ENCODE data around the gene TEX53. TPM values are rescaled to one million over a fixed set of nuclear protein-coding genes. Genes with fewer than 3 reads are reported as not detected.

Gene TEX53
- total and polyA plus RNA-seq, 10 of the 15 experiments (the other 5 are each of a cell fraction or from before 2014, with no cell fraction given): not detected

DNA sequence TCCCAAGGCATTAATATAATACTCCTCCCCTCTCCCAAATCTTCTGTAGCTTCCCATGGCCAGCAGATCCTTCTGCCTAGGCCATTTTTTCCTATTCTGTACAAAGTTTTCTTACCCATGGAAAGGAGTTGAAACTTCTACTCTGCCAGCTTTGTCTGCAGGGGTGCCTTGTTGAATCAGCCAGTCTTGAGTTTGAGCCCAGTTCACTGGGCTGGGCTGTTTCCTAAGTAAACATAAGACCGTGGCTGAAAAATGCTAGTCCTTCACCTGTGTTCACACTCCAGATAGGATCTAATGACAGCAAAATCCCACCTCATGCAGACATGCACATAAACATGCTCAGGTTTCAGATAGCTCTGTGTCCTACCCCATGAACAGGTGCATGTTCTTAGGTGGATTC, 14.0 kb upstream of the TEX53 start:
- intact Hi-C loops (cut with micrococcal nuclease; ENCODE audit: unreplicated experiment) (no loop called here), in situ Hi-C loops (cut with MboI) (loop anchor here (10.0 kb wide), 1 partner anchor 853 kb away; no protein-coding TSS in a partner anchor)
- no peak overlapping the region for H3K9ac ChIP-seq (ENCODE audit: control insufficient read depth, insufficient read depth, low read length)
- H3K9me3 ChIP-seq (replicated peaks; ENCODE audit: control insufficient read depth, insufficient read depth, low read length): no peaks in the 10 kb centered on the region
- WGBS (ENCODE audit: insufficient coverage, insufficient replicate concordance, low lambda C conversion rate, missing lambda C conversion rate): 9% methylated on average over 1 of the region's 1 CpG
- no peak overlapping the region for H3K27ac ChIP-seq (ENCODE audit: control insufficient read depth, insufficient read depth)
- no peaks in the 10 kb centered on the region for H3K79me2 ChIP-seq (ENCODE audit: control insufficient read depth, insufficient read depth, low read length)
- DNase-seq (ENCODE audit: low read depth, low spot score) (no peak), FAIRE-seq (no peak), ATAC-seq (no peak)
- H4K20me1 ChIP-seq (ENCODE audit: control insufficient read depth, insufficient read depth): no peaks in the 10 kb centered on the region
- H3K36me3 ChIP-seq (ENCODE audit: control insufficient read depth in 2 of 2, insufficient read depth in 2 of 2, low read length in 1 of 2): no peaks in the 10 kb centered on the region
- no peak for TF ChIP-seq EGR1 (IDR thresholded peaks at IDR 0.05; ENCODE audit: borderline replicate concordance in 1 of 2, low read depth in 2 of 2, low read length in 2 of 2)
- TF ChIP-seq BRCA1 (IDR thresholded peaks at IDR 0.05; ENCODE audit: low read depth, low read length): no peak
- TF ChIP-seq ZNF24 (IDR thresholded peaks at IDR 0.05): no peak
- no peak for TF ChIP-seq HDGF (IDR thresholded peaks at IDR 0.05)
- no peak for TF ChIP-seq HDAC2 (IDR thresholded peaks at IDR 0.05)
- no peak for TF ChIP-seq MEF2B (IDR thresholded peaks at IDR 0.05; ENCODE audit: partially characterized antibody, poor library complexity, severe bottlenecking)
- no peak for TF ChIP-seq CREM (IDR thresholded peaks at IDR 0.05; ENCODE audit: low read depth)
- TF ChIP-seq, protein P1, sequence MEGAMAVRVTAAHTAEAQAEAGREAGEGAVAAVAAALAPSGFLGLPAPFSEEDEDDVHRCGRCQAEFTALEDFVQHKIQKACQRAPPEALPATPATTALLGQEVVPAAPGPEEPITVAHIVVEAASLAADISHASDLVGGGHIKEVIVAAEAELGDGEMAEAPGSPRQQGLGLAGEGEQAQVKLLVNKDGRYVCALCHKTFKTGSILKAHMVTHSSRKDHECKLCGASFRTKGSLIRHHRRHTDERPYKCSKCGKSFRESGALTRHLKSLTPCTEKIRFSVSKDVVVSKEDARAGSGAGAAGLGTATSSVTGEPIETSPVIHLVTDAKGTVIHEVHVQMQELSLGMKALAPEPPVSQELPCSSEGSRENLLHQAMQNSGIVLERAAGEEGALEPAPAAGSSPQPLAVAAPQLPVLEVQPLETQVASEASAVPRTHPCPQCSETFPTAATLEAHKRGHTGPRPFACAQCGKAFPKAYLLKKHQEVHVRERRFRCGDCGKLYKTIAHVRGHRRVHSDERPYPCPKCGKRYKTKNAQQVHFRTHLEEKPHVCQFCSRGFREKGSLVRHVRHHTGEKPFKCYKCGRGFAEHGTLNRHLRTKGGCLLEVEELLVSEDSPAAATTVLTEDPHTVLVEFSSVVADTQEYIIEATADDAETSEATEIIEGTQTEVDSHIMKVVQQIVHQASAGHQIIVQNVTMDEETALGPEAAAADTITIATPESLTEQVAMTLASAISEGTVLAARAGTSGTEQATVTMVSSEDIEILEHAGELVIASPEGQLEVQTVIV (IDR thresholded peaks at IDR 0.05; ENCODE audit: borderline replicate concordance, partially characterized antibody): no peak
- no peak for TF ChIP-seq RELA (IDR thresholded peaks at IDR 0.05; ENCODE audit: borderline replicate concordance, partially characterized antibody)
- no peak for TF ChIP-seq CBX5 (IDR thresholded peaks at IDR 0.05; ENCODE audit: low read depth)
- no peak for TF ChIP-seq MEF2A (IDR thresholded peaks at IDR 0.05; ENCODE audit: insufficient read depth, low read depth, low read length)
- TF ChIP-seq ZNF384 (IDR thresholded peaks at IDR 0.05; ENCODE audit: borderline replicate concordance, low read depth, low read length): no peak
- no peak for TF ChIP-seq POU2F2 (IDR thresholded peaks at IDR 0.05; ENCODE audit: borderline replicate concordance, low read depth, low read length)
- TF ChIP-seq, protein P2, sequence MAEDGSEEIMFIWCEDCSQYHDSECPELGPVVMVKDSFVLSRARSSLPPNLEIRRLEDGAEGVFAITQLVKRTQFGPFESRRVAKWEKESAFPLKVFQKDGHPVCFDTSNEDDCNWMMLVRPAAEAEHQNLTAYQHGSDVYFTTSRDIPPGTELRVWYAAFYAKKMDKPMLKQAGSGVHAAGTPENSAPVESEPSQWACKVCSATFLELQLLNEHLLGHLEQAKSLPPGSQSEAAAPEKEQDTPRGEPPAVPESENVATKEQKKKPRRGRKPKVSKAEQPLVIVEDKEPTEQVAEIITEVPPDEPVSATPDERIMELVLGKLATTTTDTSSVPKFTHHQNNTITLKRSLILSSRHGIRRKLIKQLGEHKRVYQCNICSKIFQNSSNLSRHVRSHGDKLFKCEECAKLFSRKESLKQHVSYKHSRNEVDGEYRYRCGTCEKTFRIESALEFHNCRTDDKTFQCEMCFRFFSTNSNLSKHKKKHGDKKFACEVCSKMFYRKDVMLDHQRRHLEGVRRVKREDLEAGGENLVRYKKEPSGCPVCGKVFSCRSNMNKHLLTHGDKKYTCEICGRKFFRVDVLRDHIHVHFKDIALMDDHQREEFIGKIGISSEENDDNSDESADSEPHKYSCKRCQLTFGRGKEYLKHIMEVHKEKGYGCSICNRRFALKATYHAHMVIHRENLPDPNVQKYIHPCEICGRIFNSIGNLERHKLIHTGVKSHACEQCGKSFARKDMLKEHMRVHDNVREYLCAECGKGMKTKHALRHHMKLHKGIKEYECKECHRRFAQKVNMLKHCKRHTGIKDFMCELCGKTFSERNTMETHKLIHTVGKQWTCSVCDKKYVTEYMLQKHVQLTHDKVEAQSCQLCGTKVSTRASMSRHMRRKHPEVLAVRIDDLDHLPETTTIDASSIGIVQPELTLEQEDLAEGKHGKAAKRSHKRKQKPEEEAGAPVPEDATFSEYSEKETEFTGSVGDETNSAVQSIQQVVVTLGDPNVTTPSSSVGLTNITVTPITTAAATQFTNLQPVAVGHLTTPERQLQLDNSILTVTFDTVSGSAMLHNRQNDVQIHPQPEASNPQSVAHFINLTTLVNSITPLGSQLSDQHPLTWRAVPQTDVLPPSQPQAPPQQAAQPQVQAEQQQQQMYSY (CRISPR knock-in tag; IDR thresholded peaks at IDR 0.05): no peak
- H3K27me3 ChIP-seq (replicated peaks in 1 of 2; ENCODE audit: control insufficient read depth in 2 of 2, insufficient read depth in 2 of 2, low read length in 1 of 2): no peaks in the 10 kb centered on the region; a peak in 1 of 4 replicates
- no peak overlapping the region for H3K4me3 ChIP-seq
- H2AFZ ChIP-seq (ENCODE audit: control insufficient read depth, low read depth, low read length): no peak overlapping the region
- H3K4me1 ChIP-seq (ENCODE audit: control insufficient read depth, insufficient read depth, low read length): no peaks in the 10 kb centered on the region
- H3K4me2 ChIP-seq (ENCODE audit: control insufficient read depth, insufficient read depth): no peak overlapping the region
- ChIA-PET CTCF (interaction anchor here (1.3 to 14.0 kb wide), 4 partner anchors 7 to 359 kb away, joined by 3 to 135 read pairs (median 6); partner anchors contain the start of gene TEX48), SMC1A (ENCODE audit: uncharacterized antibody, unreplicated experiment) (interaction anchor here (1.0 to 1.6 kb wide), 2 partner anchors 9 to 343 kb away, joined by 3 to 4 read pairs; no protein-coding TSS in a partner anchor), POLR2A (no interaction called here), RAD21 (ENCODE audit: unreplicated experiment) (interaction anchor here (0.8 kb wide), 1 partner anchor 222 kb away, joined by 3 read pairs; no protein-coding TSS in a partner anchor)
- no TSS peak for BruUV-seq (replicated peaks)

All from GM12878 (cell line).